GM19467 (cell line): Measurements from ENCODE around the gene GNL3.
"Not testable (repeated sequence)": the region's sequence is repeated elsewhere in the genome, so short reads cannot be mapped to it uniquely, and the experiment has no call there.

Experiments used
- ATAC-seq: cut with Tn5 transposase; IDR thresholded peaks from one replicate; pipeline ENCODE4 v1.9.1; 2021; ENCODE audit warnings: mild to moderate bottlenecking, moderate library complexity; ENCODE audit not compliant: unreplicated experiment

GNL3 gene

GRCh38 chr3:52685709-52686691 lies at the start of gene GNL3, which contains the start of gene PBRM1:
GNL3 (plus strand) TSS chr3:52686032; CDS start chr3:52686093, 61 bp downstream.
PBRM1 (minus strand) TSS chr3:52685913.
- peak; percentile 73 for ATAC-seq

- no peak for ATAC-seq
Measured at GRCh38 chr3:52636673-52637072, 49.2 kb upstream of the GNL3 start.

- no peak for ATAC-seq
Measured at GRCh38 chr3:52645549-52645948, 40.3 kb upstream of the GNL3 start.

DNA sequence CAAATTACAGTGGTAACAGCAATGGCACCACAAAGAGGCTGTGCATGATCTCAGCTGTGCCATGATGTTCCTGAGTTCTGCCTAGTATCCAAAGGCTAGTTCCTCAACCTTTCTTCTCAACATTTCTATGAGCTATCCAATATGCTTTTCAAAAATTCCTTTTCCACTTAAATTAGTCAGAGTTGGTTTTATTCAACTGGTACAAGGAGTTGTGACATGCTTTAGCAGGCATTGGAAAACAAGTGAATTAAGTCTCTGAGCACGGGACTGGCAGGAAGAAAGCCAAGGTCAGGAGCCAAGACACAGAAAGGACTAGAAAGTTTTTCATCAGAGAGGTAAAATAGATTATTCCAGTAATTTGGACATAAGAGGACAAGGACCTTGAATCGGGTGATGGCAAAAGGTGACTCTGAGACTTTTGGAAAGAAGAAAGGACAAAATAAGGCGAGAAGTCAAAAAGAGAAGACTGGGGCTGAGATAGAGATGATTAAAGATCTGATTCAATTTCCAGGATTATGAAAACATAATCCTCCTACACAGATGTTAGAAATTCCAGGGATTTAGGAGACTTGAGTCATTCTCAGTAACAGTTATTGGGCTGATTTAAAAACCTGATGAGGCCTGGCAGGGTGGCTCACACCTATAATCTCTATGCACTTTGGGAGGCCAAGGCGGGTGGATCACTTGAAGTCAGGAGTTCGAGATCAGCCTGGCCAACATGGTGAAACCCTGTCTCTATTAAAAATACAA lies 36.2 kb upstream of the GNL3 start:
- ATAC-seq, result no peak

DNA sequence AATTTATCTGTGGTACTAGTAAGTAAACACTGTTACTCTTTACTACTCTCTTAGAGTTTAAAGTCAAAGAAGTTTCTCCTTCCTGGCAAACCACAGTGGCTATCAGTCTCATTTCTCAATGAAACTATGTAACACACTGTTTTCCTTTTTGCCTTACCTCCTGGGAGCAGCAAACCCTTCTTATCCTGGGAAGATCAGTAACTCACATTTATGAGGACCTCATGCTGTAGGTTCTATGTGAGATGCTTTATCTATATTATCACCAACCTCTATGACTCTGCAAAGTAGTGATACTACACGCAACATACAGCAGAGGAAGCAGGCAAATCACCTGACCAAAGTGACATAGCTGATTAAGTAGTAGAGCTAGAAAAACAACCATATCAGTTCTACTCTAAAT lies 35.4 kb upstream of the GNL3 start:
- no peak for ATAC-seq

GRCh38 chr3:52651592-52651991 lies 34.2 kb upstream of the GNL3 start:
- ATAC-seq, result no peak

GRCh38 chr3:52655895-52656294 lies 29.9 kb upstream of the GNL3 start:
- no peak for ATAC-seq

- no peak for ATAC-seq
Measured at GRCh38 chr3:52660046-52660445, 25.8 kb upstream of the GNL3 start.

DNA sequence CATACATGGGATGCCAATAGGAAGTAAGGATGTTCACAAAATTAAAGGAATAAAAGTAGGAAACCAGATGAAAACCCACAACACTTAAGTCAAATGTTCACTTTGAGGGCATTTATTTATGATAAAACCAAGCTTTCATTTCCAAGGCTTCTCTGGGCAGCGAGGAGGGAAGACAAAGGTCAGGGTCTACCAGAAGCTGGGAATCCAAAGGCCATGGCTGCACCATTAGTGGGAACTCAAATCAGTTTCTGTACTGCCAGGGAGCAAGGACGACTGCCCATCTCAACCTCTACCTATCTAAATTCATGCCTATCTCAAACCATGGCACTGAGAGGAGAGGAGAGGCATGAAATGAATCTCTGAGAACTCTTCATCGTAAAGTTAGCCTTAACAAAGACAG lies 22.7 kb upstream of the GNL3 start:
- ATAC-seq, result no peak

GRCh38 chr3:52670621-52671521 lies 15.0 kb upstream of the GNL3 start:
- ATAC-seq, result no peak

- no peak for ATAC-seq
Measured at GRCh38 chr3:52671676-52672075, 14.2 kb upstream of the GNL3 start.

- not testable (repeated sequence) for ATAC-seq
Measured at GRCh38 chr3:52676201-52676600, 9.6 kb upstream of the GNL3 start.

DNA sequence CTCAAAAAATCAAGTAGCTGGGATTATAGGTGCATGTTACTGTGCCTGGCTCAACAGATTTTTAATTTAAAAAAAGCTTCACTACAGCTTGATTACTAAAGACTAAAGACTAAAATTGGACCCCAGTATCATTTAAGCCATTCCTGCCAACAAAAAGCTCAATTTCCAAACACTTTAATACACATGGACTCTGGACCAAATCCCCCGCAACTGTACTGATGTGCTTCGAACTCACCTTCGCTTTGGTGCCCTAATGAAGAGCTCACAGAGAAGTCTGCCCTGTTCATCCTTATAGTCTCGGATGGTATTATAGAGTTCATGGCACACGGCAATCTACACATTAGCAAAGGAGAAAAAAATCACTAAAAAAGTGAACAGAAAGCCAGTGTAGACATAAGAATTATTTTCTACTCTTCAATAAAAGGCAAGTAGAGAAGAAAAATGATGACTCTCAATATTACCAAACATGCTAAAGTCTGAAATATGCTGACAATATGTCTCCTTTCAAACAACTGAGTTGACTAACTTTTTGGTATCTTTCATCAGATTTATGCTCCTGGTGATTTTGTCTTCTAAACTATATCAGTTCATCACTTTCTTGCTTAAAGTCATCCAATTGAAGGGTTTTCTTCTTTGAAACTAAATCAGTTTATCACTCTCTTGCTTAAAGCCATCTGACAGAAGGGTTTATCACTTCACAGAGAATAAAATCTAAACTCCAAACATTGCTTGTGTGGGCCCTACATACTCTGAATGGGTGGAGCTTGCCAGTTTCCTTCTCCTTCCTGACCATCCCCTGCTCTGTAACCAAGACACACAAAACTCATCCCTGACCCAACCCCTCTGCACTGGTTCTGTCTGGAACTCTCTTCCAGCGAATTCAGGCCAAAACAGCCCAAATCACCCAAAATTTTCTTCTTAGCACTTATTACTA lies 7.3 kb upstream of the GNL3 start:
- no peak for ATAC-seq

DNA sequence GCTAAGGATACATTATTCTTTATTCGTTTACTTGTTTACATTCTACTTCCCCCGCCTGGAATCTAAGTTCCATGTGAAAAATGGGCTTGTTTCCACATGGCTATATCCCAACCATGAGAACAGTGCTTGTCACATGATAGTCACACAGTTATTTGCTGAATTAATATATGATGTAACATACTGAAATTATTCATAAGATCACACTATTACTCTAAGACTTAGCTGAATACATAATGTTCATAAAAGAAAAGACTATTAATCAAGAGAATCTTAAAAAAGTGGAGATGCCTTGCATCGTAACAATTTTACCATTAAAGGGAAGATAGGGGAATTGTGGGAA lies 6.7 kb upstream of the GNL3 start:
- ATAC-seq, result no peak

GRCh38 chr3:52679811-52680210 lies 6.0 kb upstream of the GNL3 start:
- ATAC-seq, result no peak

DNA sequence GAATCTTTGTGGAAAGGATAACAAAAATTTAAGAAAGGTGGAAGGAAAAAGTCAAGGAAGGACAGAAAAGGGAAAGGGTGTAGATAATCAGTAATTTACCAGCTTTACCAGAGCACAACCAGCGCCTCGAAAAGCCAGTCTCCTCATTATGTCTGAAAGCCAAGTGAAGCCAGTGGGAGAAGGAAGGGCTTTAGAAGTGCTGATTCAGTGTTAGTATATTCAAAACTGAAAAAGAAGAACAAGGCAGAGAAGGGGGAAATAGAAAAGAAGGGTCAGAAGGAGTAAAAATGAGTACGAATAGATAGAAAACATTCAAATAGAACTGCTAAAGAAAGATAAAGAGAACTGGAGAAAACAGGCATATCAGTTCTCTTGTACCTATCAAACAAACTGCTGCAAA lies 4.2 kb upstream of the GNL3 start:
- ATAC-seq, result no peak

DNA sequence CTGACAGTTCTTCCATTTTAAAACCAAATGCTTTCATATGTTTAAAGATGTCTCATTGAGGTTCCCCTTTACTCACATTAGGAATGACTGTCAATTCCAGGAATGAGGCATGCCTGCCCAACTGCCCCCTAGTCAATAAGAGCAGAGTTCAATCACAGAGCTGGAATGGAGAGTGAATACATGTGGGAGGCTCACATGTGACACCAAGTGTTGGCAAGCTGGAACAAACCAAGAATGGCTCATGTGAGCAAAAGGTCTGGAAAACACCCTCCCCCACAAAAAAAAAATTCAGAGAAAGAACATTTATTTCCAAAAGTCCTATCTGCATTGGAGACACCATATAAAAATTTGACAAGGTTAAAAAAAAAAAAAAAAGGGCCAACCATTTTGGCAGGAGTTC lies 3.8 kb upstream of the GNL3 start:
- ATAC-seq, result no peak

- no peak for ATAC-seq
Measured at GRCh38 chr3:52683611-52684010, 2.2 kb upstream of the GNL3 start.

DNA sequence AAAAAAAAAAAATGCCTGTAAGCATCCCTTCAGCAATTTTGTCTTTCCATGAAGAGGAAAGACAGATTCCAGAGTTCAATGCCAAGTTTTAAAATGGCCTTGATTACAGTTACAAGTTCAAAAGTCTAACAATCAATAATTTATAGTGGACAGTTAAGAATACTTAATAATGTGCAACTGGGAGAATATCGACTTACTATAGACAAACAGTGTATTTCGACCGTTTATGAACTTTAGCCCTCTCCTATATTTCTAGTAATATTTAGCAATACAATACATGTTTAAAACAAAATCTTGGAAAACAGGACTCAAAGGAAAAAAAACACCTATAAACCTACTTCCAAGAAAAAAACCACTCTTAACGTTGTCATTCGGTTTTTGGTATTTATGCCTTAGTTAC lies 1.6 kb upstream of the GNL3 start:
- no peak for ATAC-seq

GRCh38 chr3:52685285-52685708 lies 535 bp upstream of the GNL3 start:
- peak; percentile 72 for ATAC-seq
